Posterior vena cava (tissue), 2 donors: ENCODE data around the gene TMEM212. TPM values are rescaled to one million over a fixed set of nuclear protein-coding genes. Genes with fewer than 3 reads are reported as not detected.

Source experiments
- DNase-seq: peaks from one replicate; pipeline ENCODE4 v3.0.0-alpha.2; 2020; ENCODE audit warnings: low spot score
- intact Hi-C, 2 donors: fragments of 100-400 bp; cut with DNase I; formaldehyde crosslinking; loops; one replicate each; pipeline versions ENCODE4 v1.14.1 to v1.14.2; 2022 to 2023
- total RNA-seq, 2 donors: library from RNA; stranded (reverse); fragmentation: NEBNext Ultra II Directional; extraction: Animal tissue kit (Norgen Biotek cat#: 25700); gene quantifications; one replicate each; pipeline ENCODE4 v1.2.1, GENCODE V29; 2021
- donor health status: DM: yes; HTN: yes; CAD: no.
- donor health status: DM: yes; HTN: yes; CAD: no.

Gene TMEM212
- total RNA-seq, 2 donors from 2014 or later = not detected

DNA sequence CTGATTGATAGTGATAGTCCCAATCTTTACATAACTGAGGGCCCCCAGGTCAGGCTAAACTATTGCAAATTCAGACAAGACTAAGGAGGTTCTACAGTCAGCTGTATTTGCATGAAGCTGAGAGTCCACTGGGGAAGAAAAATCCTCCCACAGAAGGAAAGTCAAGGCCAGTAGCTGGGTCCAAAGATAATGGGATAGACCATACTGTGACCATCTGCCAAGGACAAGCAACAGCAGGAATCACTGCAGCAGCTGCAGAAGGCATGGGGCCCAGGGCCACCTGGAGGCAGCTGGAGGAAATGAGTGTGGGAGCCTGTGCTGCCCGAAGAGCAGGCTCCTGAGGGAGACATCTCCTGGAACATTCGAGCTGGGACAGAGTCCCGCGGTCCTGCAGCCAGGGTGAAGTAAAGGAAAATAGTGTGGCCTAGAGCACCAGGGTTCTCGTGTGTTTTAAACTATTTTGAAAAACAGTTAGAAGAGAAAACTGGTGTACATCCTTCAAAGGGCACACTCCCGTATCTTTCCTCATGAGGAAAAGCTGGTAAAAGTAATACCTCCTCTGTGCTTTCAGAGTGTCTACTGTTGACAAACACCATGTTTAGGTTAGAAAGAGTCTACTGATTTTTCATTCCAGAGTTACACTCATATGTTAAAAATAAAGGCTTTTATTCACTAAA lies 13.2 kb upstream of the TMEM212 start:
- intact Hi-C loops = no loop called here
- peak; percentile 84 for DNase-seq

DNA sequence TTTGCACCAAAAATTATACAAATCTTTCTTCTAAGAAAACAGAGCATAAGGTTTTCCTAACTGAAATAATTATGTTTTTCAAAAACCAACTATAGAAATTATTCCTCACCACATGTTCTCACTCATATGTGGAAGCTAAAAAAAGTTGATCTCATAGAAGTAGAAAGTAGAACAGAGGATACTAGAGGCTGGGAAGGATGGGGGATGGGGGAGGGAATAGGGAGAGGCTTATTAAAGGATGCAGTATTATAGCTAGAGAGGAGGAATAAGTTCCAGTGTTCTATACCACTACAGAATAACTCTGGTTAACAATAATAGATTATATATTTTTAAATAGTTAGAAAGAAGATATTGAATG lies 12.7 kb upstream of the TMEM212 start:
- intact Hi-C loops = no loop called here

DNA sequence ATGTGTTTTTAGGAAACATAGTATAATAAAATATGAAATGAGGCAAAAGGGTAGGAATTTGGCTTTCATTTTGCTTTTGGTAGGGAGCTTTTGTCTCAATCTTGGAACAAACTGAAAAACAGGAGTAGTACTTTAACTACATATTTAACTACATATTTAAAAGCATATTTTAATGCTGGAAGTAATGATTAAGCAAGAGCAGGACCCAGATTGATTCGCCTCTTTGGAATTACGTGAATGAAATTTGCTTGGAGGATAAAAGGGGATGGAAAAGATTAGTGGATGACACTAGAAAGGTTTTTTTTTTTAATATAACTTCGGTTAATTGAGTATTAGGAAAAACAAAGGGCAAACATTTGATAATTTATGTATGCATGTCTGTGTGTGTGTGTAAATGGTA lies 11.2 kb upstream of the TMEM212 start:
- intact Hi-C loops = loop anchor here in 1 of 2 donors (2.0 kb wide), 1 partner anchor 305 kb away; no protein-coding TSS in a partner anchor

More for the DNA sequence above, 12.7 kb upstream of the TMEM212 start:
- no peak for DNase-seq

DNA sequence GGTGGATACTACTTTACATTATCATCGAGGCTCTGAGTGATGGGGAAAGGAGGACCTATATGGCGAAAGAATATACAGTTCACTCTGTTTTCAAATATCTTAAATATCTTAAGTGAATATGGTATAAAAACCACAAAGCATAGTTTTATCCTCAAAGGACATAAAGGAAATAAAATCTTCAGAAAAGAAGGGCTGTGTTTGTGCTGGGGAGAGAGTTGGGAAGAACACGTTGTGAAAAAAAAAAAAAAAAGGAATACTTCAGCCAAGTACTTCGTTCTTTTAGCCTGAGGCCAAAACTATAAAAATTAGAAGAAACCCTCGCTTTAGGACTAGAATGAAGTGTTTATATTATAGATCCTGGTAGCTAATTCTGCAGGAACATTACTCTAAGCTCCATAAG lies 10.2 kb upstream of the TMEM212 start:
- intact Hi-C loops = loop anchor here in 1 of 2 donors (2.0 kb wide), 1 partner anchor 304 kb away; no protein-coding TSS in a partner anchor
- DNase-seq = no peak

More for the DNA sequence above, 11.2 kb upstream of the TMEM212 start:
- DNase-seq = no peak

DNA sequence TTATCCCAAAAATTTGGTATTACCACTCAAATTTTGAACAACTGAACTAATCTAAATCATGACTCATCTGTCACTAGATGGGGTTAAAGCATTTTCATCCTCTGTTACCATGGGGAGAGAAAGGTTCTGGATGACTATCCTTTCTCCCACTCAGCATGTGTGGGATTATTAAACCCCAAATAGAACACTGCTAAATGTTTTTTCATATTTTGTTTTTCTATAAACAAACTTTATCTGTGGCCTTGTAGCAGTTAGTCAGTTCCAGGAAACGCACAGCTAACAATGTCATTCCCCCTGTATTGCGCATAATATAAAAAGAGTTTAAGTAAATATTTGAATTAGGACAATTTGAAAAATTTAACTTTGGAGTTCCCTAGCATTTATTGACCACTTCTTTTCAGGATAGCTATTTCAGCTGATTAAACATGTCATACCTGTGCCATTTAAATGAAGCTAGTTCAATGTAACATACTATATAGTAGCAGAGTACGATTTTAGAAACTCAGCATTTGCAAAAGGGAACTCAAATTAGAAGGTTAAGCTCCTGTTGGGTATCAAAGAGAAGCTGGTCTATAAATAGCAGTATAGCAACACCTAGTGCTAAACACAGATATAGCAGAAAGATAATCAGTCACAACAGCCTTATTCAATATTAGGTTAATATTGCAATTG lies 9.2 kb upstream of the TMEM212 start:
- intact Hi-C loops = loop anchor here in 1 of 2 donors (2.0 kb wide), 1 partner anchor 303 kb away; no protein-coding TSS in a partner anchor
- no peak for DNase-seq

DNA sequence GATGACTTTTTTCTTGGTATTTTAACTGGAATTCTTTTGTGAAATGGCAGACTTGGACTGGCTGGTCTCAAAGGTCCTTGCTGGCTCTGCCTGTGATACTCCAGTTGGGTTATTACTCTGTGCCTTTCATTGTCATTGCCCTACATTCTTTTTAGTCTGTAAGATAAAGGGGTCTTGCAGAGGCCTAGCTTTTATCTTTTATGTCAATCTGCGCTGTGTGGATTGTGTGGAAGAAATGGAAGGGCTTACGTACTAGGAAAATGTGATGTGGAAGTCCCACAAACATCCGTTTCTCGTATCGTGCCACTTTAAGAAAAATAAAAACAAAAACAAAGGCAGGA lies 8.7 kb upstream of the TMEM212 start:
- intact Hi-C loops = no loop called here
- no peak for DNase-seq

DNA sequence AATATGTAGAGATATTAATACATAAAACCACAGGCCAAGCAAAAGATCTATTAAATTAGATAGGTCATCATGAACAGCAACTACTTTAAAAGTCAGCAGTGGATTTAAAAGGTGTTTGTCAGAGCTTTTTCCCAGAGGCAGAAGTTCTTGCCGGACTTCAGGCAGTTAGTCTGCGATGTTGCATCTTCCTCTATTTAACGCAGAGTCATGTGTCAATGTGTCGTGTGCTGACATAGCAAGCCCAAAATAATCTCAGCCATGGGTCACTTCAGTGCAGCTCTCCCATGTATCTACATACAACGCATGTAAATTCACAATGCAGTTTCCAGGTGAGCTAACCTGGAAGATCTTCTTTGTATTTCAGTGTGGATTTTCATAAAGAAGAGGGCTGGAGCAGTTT lies 8.0 kb upstream of the TMEM212 start:
- intact Hi-C loops = no loop called here
- DNase-seq = no peak

DNA sequence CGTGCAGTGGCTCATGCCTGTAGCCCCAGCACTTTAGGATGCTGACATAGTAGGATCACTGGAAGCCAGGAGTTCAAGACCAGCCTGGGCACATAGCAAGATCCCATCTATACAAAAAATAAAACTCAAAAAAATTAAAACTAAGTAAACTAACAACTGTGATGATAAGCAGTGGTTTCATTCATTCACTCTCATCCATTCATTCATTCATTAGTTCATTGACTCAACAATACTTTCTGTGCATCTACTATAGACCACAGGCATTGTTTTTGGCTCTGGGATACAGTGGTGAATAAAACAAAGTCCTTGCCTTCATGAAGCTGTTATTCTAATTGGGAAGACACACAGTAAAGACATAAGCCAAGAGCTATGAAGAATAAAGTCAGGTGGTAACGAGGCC lies 7.5 kb upstream of the TMEM212 start:
- intact Hi-C loops = no loop called here
- no peak for DNase-seq

DNA sequence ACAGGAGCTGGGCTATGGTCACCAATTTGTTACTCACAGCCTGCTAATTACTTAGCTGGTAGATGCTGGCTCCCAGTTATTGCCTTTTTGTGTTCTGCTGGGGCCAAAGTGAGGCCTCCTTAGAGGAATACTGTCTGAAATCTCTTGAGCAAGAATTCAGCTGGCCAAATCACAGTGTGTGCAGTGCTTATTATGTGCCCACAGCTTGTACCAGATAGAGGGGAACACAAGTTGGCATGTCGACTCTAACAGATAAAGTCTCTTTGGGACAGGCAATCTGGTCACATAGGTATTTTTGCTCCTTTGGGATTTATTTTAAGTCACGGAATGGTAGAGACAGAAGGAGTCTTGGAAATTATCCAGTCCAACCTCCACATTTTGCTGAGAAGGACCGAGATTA lies 6.3 kb upstream of the TMEM212 start:
- no peak for DNase-seq
- intact Hi-C loops = no loop called here

DNA sequence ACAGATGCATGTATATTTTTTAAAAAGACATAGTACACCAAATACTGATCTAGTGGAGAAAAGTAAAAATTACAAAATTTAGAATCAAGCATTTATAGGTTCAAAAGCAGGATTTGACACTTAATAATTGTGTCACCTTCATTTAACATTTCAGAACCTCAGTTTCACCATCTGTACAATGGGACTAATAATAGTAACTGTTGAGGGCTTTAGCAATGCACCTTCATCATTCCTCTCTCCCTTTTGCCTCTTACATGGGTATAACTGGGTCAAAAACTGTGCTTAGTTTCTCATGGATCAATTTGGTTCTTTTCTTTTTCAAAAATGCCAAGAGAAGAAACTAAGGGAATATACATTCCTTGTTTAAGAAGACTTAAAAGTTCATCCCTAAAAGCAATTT lies 5.5 kb upstream of the TMEM212 start:
- no peak for DNase-seq
- intact Hi-C loops = no loop called here

DNA sequence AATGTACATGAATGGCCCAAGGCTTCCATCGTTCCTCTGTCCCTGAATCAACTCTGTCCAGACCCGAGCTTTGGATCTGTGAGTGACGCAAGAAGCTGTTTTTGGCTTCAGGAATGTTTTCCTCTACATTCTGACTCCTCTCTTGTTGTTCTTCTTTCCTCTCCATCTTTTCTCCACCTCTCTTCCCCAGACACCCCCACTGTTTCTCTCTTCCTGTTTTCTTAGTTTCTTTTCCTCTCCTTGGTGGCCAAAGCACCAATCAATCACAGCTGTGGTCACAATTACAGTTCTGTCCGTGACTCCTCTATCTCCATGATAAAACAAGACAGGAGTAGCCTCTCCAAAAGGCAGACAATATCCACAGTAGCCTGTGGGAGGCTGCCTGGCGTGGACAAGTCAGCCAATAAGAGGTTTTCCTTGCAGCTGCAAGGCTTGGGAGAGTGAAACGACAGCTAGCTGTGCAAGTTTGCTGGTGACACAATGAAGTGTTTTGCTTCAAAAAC lies 4.9 kb upstream of the TMEM212 start:
- DNase-seq = peak; percentile 81
- intact Hi-C loops = no loop called here

DNA sequence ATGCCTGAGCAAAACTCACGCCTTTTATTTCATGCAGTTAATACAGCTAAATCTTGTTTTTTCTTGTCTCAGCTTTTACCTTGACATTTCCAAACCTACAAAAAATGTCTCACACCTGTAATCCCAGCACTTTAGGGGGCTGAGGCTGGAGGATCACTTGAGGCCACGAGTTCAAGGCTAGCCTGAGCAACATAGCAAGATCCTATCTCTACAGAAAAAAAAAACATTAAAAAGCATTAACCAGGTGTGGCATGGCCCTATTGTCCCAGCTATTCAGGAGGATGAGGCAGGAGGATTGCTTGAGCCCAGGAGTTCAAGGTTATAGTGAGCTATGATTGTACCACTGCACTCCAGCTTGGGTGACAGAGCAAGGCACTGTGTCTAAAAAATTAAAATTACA lies 3.9 kb upstream of the TMEM212 start:
- DNase-seq = no peak
- intact Hi-C loops = no loop called here

DNA sequence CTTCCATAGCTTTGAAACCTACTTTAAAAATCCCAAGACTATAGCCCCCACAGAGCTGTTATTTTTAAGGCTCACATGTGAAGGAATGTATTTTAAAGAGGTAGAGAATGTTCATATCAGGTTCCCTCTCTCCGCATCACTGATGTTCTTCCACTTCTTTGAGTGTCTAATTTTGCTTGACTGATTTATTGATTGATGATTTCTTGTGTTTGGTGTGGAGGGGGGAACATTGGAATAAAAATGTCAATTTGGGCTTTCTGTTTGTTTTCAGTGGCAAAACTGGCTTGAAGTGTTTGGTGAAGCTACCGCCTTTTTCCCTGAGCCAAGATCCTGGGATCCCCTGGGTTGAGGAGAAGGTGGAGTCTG lies 2.7 kb upstream of the TMEM212 start:
- DNase-seq = no peak
- intact Hi-C loops = loop anchor here in 1 of 2 donors (5.0 kb wide), 1 partner anchor 1613 kb away; no protein-coding TSS in a partner anchor

DNA sequence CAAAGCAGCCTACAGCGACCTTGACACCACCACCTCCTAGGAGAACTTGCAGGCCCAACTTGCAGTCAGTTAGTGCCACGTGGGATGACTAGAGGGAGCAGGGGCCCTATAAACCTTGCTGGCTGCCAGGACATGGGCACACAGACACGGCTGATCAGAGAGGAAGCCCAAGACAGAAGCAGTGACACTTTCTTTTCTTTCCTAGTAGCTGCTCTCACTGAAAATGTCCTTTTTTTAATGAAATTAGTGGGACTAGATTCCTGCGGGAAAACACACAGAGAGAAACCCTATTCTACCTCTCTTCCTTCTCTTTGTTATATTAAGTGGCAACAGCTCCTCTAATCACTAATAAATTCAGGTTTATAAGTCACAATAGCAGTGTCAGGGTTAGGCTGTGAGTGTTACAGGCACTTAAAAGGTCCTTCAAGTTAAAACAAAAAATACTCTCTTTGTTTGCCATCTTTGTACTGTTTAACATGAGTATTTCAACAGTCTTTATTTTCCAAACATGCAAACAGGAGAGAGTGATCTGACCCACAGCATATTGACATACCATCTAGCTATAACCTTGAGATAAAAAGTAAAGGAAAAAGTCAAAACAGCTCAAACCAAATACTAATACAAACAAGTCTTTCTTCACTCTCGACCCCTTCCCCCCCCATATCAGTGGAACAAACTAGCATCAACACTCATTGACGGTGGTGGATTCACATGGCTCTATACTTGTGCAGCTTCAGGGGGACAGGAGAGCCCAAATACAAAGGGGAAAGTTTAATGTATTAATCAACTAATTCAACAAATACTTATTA lies 2.1 kb upstream of the TMEM212 start:
- intact Hi-C loops = loop anchor here in 1 of 2 donors (5.0 kb wide), 1 partner anchor 1614 kb away; no protein-coding TSS in a partner anchor
- DNase-seq = no peak

DNA sequence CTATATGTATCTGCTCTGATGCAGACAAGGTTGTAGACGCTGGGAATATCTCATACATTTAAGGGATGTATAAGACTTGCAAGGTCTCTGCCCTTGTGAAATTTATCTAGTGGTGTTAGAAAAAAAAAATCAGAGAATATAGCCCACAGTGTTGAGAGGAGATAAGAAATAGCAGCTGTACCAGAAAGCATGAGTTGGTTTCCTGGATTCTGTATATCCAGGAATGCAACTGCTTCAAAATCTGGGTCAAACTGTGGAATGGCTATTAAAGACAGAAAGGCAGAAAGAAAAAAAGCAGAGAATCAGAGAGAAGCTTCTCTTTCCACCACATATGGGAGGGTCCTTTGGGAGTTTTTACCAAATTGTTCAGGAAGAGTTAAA lies 1.5 kb upstream of the TMEM212 start:
- no peak for DNase-seq
- intact Hi-C loops = loop anchor here in 1 of 2 donors (5.0 kb wide), 1 partner anchor 1614 kb away; no protein-coding TSS in a partner anchor

DNA sequence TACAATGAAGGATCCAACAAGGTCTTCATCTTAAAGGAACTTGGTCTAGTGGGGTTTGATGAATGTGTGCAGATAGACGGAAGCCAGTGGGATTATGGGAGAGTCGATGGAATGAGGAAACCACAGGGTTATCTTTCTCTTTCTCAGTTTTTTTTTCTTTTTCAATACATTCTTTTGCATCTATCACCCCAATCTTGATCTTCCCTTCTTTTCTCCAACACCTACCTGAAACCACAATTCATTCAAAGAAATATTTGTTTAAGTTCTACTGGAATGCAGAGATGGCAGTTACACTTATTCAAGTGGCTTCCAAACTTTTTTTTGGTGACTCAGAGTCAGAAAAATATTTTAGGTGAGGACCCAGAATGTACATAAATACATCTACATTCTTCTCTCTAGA lies 1.7 kb downstream of the TMEM212 start:
- no peak for DNase-seq
- intact Hi-C loops = loop anchor here in 1 of 2 donors (5.0 kb wide), 2 partner anchors 858 to 1618 kb away; no protein-coding TSS in a partner anchor

DNA sequence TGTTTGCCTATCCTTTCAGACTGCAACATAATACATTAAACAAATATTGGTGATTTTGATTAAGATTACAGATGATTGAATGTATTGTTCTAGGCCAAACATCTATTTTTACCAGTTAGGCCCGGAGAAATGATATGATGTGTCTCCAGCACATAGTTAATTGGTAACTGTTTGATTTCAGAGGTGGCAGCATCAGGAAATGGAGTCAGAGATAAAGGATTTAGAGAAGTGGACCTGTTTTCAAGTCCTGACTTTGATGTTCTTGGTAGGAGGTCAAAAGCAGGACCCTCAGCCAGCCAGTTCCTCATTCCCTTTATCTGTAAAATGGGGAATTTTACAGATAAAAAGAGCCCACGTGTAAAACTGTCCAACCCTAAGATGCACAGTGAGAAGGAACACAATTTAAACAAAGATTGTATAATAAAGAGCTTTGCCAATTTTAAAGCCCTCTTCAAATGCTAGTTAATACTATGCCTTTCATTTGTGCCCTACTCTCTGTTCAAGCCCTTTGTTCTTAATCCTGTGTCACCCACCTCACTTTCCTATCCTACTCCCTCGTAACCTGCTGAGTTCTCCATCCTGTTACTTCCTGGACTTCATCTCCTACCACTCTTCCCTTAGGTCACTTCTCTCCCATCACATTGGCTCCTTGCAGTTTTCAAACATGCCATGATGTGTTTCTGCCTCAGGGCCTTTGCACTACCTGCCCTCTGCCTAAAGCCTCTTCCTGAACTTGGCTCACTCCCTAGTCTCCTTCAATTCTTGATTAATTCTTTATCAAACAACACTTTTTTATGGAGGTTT lies 2.5 kb downstream of the TMEM212 start:
- intact Hi-C loops = loop anchor here in 1 of 2 donors (5.0 kb wide), 1 partner anchor 858 kb away; no protein-coding TSS in a partner anchor
- no peak for DNase-seq

DNA sequence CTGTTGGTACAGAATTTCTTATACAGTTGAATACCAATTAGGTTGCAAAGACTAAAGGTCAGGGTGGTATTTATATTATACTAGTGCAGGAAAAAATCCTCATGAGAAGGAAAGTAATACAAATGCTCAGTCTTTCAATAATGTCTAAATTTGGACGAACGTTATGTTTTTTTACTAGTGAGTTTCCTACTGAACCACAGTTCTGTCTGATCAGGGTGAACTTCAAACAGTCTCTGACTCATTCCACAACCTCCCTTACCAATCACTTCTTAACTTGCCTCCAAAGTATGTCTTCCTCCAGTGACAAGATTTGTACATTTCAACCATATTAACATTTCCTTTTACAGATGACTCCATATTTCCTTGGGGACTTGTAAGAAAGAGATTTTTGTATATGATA lies 3.4 kb downstream of the TMEM212 start:
- DNase-seq = no peak
- intact Hi-C loops = loop anchor here in 1 of 2 donors (5.0 kb wide), 1 partner anchor 859 kb away; no protein-coding TSS in a partner anchor

DNA sequence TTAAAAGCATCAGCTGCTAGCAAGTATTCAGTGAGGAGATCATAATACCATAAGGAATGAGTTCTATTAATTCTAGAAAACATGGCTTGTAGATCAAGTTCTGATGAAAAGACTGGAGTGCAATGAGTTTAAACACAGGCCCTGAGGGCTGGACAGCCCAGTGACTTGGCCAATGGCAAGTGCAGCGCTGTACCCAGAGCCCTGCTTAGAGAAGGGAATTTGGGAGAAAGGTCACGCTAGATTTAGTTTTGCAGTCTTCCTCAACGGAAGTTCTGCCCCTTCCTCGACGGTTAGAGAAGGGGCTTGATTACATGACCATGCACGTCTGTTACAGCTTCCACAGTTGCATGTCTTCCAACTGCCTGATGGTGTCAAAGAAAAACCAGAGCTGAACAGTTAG lies 4.0 kb downstream of the TMEM212 start:
- no peak for DNase-seq
- intact Hi-C loops = loop anchor here in 1 of 2 donors (5.0 kb wide), 1 partner anchor 860 kb away; no protein-coding TSS in a partner anchor
